Endothelial cell of coronary artery (primary cell): ENCODE measurements around the gene PPP2R2C. TPM values are rescaled to one million over a fixed set of nuclear protein-coding genes. Genes with fewer than 3 reads are reported as not detected.

Experiments
- total RNA-seq: library from RNA; depleted of rRNA; stranded (reverse); fragments of >200 nt; gene quantifications from 2 replicates; pipeline ENCODE4 v1.2.3, GENCODE V29; 2014

Gene PPP2R2C
- total RNA-seq, result 0.09 and 0.66 TPM in 2 replicates

DNA sequence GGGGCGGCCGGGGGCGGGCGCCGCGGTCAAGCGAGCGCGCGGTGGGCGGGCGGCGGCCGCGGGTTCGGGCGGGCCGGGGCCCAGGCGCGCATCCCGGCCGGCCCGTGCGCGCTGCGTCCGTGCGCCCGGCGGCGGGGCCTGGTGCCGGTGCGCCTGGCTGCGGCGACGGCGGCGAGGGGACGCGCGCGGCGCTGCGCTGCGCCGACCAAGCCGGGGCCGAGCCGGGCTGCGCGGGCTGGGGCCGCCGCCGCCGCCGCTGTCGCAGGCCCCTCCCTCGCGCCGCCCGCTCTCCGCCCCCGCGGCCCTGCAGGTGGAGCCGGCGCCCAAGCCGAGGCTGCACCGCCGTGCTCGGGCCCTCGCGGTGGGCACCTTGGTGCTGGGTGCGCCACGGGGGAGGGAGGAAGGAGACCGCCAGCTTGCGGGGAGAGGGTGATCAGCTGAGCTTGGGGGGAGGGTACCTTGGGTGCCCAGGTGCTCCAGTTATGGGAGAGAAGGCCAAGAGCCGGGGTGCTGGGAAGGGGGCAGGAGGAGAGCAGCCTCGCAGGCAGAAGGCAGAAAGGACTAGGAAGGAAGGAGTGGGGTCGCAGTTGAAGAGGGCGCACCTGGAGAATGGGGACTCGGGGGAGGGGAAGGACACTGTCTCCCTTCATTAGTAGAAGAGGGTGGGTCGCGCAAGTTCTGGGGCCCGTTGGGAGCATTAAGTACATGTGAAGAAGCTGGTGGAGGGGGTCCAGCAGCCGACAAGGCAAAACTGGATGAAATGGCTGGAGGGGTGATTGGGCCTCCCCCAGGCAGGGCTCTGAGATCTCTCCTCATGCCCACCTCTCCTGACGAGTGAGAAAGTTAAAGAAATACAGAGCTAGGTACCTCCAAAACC is at the start of gene PPP2R2C:
Gene PPP2R2C (minus strand): TSS at position 228 of the 877 bp plus-strand sequence. CDS start 385 bp downstream, outside the sequence.

Other genes starting within 250 kb of the PPP2R2C start
- gene WFS1, start 202.8 kb downstream of the PPP2R2C start, total RNA-seq, result 18.7 and 22.6 TPM in 2 replicates
- 10.6 and 14.3 TPM in 2 replicates for gene MAN2B2, start 102.6 kb upstream of the PPP2R2C start, total RNA-seq
- 148 and 175 TPM in 2 replicates for gene MRFAP1, start 168.1 kb upstream of the PPP2R2C start, total RNA-seq
- gene S100P, start 221.3 kb upstream of the PPP2R2C start, total RNA-seq, result 0.18 TPM in 1 of 2 replicates, not detected in the other
- 51.9 and 52.5 TPM in 2 replicates for gene MRFAP1L1, start 237.3 kb upstream of the PPP2R2C start, total RNA-seq
- 13.2 and 13.7 TPM in 2 replicates for gene BLOC1S4, start 243.6 kb upstream of the PPP2R2C start, total RNA-seq